Smooth muscle cell of trachea (primary cell): Measurements from ENCODE around the gene EI24. TPM values are rescaled to one million over a fixed set of nuclear protein-coding genes. Genes with fewer than 3 reads are reported as not detected.

Source experiments
- total RNA-seq: library from RNA; depleted of rRNA; stranded (reverse); fragments of >200 nt; gene quantifications from 2 replicates; pipeline ENCODE4 v1.2.1, GENCODE V29; 2014

EI24 gene
- total RNA-seq = 95.4 and 159 TPM in 2 replicates

GRCh38 chr11:125568970-125569914 is at the start of gene EI24:
EI24 (plus strand) TSS chr11:125569477; CDS start chr11:125572528, 3,051 bp downstream.

GRCh38 chr11:125592305-125593113 is 23.2 kb downstream of the EI24 start, which contains the start of gene STT3A:
STT3A (plus strand) TSS chr11:125592852; CDS start chr11:125595916, 3,064 bp downstream.

DNA sequence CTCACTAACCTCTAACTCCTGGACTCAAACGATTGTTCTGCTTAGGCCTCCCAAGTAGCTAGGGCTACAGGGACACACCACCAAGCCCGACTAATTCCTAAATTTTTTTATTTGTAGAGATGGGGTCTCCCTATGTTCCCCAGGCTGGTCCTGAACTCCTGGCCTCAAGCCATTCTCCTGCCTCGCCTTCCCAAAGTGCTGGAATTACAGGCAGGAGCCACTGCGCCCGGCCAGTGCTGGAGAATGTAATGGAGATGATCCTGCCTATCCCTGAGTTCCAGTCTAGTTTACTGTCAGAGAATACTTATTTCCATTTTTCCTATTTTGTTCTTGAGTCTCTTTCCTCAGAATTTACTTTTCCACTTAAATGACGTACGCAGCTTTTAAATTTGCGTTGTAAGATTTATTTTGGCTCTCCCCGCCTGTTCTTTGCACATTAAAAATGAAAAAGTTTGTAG is 55.5 kb downstream of the EI24 start, which contains the start of gene CHEK1:
Gene CHEK1, plus strand, starts transcription at position 408 of the 458 bp plus-strand sequence. CDS start 1,606 bp downstream, outside the sequence.

Other genes starting within 250 kb of the EI24 start
- gene FEZ1, start 73.2 kb upstream of the EI24 start, total RNA-seq = 92.8 and 123 TPM in 2 replicates
- 192 and 246 TPM in 2 replicates for gene STT3A, start 23.4 kb downstream of the EI24 start, total RNA-seq
- 22.0 and 47.6 TPM in 2 replicates for gene CHEK1, start 55.7 kb downstream of the EI24 start, total RNA-seq
- gene ACRV1, start 111.4 kb downstream of the EI24 start, total RNA-seq = under 0.01 and 0.15 TPM in 2 replicates
- not detected in 2 replicates for gene PATE1, start 176.8 kb downstream of the EI24 start, total RNA-seq
- 0.29 and 0.66 TPM in 2 replicates for gene PATE2, start 209.4 kb downstream of the EI24 start, total RNA-seq
- not detected in 2 replicates for gene PATE3, start 218.7 kb downstream of the EI24 start, total RNA-seq